Measurements from ENCODE around the gene TRIP10. TPM values are rescaled to one million over a fixed set of nuclear protein-coding genes. Genes with fewer than 3 reads are reported as not detected.
A peak's percentile ranks its signal among the peaks of the same experiment; 100 is the strongest.

TRIP10 gene
- total and polyA plus RNA-seq, 5 donors from 2014 or later, result 0.37 to 2.6 (median 0.44) TPM; not detected in 1

DNA sequence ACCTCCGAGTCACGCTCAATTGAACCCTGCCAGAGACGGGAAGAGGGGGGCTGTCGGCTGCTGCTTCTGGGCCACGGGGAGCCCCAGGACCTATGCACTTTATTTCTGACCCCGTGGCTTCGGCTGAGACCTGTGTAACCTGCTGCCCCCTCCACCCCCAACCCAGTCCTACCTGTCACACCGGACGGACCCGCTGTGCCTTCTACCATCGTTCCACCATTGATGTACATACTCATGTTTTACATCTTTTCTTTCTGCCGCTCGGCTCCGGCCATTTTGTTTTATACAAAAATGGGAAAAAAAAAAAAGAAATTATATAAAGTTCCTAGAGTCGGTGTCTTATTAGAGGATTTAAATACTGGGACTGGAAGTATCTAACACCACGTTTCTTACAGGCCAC lies 11.7 kb downstream of the TRIP10 start:
- Mint-ChIP-seq H3K4me1 (peaks cover 0 to 10% (median 6%) of the 10 kb centered on the region in 4 donors), H3K27me3 (no peaks in the 10 kb centered on the region), H3K4me3 (peak overlapping the region in 1 of 4 donors; percentile 11), H3K36me3 (peaks cover 23% of the 10 kb centered on the region), H3K9me3 (no peaks in the 10 kb centered on the region), H3K27ac (no peak overlapping the region)
- ATAC-seq (ENCODE audit: low read depth in 2 of 2) (no peak), DNase-seq (no peak)
- no peak overlapping the region for H3K27ac ChIP-seq (ENCODE audit: insufficient read depth, low read length, poor library complexity, severe bottlenecking)
- no peak overlapping the region for H3K4me3 ChIP-seq (ENCODE audit: low read depth, low read length)
- H3K36me3 ChIP-seq (ENCODE audit: control insufficient read depth, insufficient read depth, low read length), result peaks cover 24% of the 10 kb centered on the region
- peaks cover 11% of the 10 kb centered on the region for H3K4me1 ChIP-seq (ENCODE audit: control insufficient read depth, insufficient read depth, low read length, poor library complexity, severe bottlenecking)
- H3K27me3 ChIP-seq (ENCODE audit: control insufficient read depth, insufficient read depth, low read length), result no peaks in the 10 kb centered on the region
- no peaks in the 10 kb centered on the region for H3K9me3 ChIP-seq (ENCODE audit: control insufficient read depth in 2 of 2, low read length in 2 of 2)

DNA sequence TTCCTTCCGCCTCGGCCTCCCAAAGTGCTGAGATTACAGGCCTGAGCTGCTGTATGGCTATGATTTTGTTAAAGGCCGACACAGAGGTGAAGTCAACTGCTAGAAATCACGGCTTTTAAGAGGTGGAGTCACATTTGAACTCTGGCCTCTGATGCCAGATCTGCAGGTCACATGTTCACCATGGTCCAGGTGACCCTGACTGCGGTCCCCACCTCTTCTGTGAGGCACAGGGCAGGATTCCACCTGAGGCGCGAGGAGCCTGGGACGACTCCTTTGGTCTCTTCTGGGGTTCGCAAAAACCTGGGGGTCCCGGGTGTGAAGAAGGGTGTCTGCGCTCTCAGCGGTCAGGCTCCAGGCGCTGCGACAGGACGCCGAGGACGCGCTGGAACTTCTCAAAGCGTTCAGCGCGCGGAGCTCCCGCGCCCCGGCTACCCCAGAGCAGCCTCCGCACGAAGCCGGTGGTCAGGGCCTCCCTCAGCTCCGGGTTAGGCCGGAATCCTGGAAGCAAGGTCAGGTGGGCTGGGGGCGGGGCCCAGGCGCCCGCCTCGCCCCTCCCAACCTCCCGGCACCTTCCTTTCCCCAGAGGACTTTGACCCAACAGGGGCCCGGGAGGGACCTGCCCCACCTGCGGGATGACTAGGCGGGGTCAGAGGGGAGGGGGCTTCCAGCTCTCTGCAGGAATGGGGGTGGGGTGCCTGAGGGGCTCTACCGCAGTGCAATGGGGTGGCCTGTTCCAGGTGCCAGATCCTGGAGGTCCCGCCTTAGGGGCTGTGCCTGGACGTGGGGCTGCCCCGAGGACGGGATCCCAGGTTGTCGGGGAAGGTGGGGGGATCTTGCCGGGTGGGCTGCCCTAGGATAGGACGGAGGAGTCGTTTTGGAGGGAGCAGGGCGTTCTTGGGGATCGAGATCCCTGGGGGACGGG lies 13.0 kb downstream of the TRIP10 start:
- Mint-ChIP-seq H3K27ac (peak overlapping the region in 2 of 3 donors; percentile 36 to 86), H3K9me3 (no peaks in the 10 kb centered on the region), H3K4me3 (peak overlapping the region in 1 of 4 donors; percentile 82), H3K27me3 (no peaks in the 10 kb centered on the region), H3K36me3 (peaks cover 26% of the 10 kb centered on the region), H3K4me1 (peaks cover 0 to 13% (median 6%) of the 10 kb centered on the region in 4 donors)
- Histone ChIP-seq H3K27ac (ENCODE audit: insufficient read depth, low read length, poor library complexity, severe bottlenecking) (no peak overlapping the region), H3K36me3 (ENCODE audit: control insufficient read depth, insufficient read depth, low read length) (peaks cover 23% of the 10 kb centered on the region), H3K9me3 (ENCODE audit: control insufficient read depth in 2 of 2, low read length in 2 of 2) (no peaks in the 10 kb centered on the region), H3K4me3 (ENCODE audit: low read depth, low read length) (no peak overlapping the region), H3K27me3 (ENCODE audit: control insufficient read depth, insufficient read depth, low read length) (no peaks in the 10 kb centered on the region), H3K4me1 (ENCODE audit: control insufficient read depth, insufficient read depth, low read length, poor library complexity, severe bottlenecking) (peaks cover 11% of the 10 kb centered on the region)
- DNase-seq (no peak), ATAC-seq (ENCODE audit: low read depth in 2 of 2) (no peak)

DNA sequence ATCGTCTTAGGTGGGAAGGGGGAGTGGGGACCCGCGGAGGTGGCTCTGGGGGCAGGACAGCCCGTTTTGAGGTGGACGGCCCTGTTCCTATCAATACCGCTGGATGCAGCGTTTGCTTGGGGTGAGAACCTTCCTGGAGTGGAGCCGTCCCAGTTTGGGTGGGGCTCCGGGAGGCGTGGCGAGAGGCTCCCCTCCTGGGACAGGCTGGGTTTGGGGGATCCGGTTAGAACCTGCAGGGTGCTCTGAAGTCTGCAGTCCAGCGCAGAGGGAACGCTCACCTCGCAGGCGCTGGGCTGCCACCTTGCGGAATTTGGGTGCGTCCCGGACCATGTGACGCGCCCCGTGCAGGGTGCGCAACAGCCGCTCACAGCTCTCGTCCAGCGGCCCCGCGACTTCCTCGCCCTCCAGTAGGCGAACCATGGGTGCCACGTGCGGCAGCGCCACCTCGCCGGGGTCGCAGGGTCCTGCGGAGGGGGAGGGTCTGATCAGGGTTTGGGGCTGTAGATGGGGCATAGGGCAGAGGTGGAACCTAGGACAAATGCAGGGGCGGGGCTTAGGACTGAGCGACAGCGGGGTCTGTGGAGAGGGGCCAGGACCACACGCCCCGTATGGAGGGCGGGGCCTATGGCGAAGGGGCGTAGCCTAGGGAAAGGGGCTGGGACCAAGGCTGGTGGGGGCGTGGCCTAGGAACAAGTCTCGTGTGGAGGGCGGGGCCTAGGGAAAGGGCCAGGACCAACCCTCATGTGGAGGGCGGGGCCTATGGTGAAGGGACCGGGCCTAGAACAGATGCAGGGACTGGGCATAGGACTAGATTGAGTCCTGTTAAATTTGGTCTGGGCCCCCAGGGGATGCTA lies 13.9 kb downstream of the TRIP10 start:
- peak overlapping the region; percentile 48 for H3K27ac ChIP-seq (ENCODE audit: insufficient read depth, low read length, poor library complexity, severe bottlenecking)
- ATAC-seq (ENCODE audit: low read depth in 2 of 2) (peak; percentile 84), DNase-seq (peak; percentile 72 to 89 (median 77))
- peaks cover 11% of the 10 kb centered on the region for H3K4me1 ChIP-seq (ENCODE audit: control insufficient read depth, insufficient read depth, low read length, poor library complexity, severe bottlenecking)
- Mint-ChIP-seq H3K9me3 (no peaks in the 10 kb centered on the region), H3K36me3 (peaks cover 22% of the 10 kb centered on the region), H3K27ac (peak overlapping the region in 2 of 3 donors; percentile 86 to 89), H3K4me3 (peak overlapping the region; percentile 79 to 94 (median 82)), H3K27me3 (no peaks in the 10 kb centered on the region), H3K4me1 (peaks cover 0 to 13% (median 6%) of the 10 kb centered on the region in 4 donors)
- no peak overlapping the region for H3K4me3 ChIP-seq (ENCODE audit: low read depth, low read length)
- H3K36me3 ChIP-seq (ENCODE audit: control insufficient read depth, insufficient read depth, low read length), result peaks cover 21% of the 10 kb centered on the region
- no peaks in the 10 kb centered on the region for H3K9me3 ChIP-seq (ENCODE audit: control insufficient read depth in 2 of 2, low read length in 2 of 2)
- H3K27me3 ChIP-seq (ENCODE audit: control insufficient read depth, insufficient read depth, low read length), result no peaks in the 10 kb centered on the region

DNA sequence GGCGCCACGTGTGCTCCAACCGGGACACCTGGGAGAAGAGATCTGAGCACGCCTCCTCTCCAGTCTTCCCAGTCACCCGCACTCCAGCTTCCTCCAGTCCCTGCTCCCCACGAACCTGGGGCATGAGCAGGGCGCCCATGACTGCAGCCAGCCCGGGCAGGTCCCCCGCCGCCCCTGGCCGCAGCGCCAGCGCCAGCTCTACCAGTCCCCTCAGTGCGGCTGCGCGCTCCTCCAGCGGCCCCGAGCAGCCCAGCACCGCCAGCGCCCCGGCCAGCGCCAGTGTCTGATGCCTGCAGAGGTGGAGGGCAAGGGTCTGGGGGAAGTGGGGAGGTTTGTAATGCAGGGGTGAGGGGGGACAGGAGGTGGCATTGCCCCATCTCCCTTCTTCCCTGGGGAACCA lies 14.7 kb downstream of the TRIP10 start:
- H3K27ac ChIP-seq (ENCODE audit: insufficient read depth, low read length, poor library complexity, severe bottlenecking), result no peak overlapping the region
- DNase-seq (no peak), ATAC-seq (ENCODE audit: low read depth in 2 of 2) (no peak)
- H3K4me1 Mint-ChIP-seq, result peaks cover 0 to 13% (median 6%) of the 10 kb centered on the region in 4 donors
- H3K27me3 Mint-ChIP-seq, result no peaks in the 10 kb centered on the region
- H3K36me3 Mint-ChIP-seq, result peaks cover 26% of the 10 kb centered on the region
- H3K4me1 ChIP-seq (ENCODE audit: control insufficient read depth, insufficient read depth, low read length, poor library complexity, severe bottlenecking), result peaks cover 11% of the 10 kb centered on the region
- no peak overlapping the region for H3K4me3 ChIP-seq (ENCODE audit: low read depth, low read length)
- no peaks in the 10 kb centered on the region for H3K27me3 ChIP-seq (ENCODE audit: control insufficient read depth, insufficient read depth, low read length)
- no peaks in the 10 kb centered on the region for H3K9me3 ChIP-seq (ENCODE audit: control insufficient read depth in 2 of 2, low read length in 2 of 2)
- no peak overlapping the region for H3K4me3 Mint-ChIP-seq
- H3K27ac Mint-ChIP-seq, result no peak overlapping the region
- H3K36me3 ChIP-seq (ENCODE audit: control insufficient read depth, insufficient read depth, low read length), result peaks cover 25% of the 10 kb centered on the region
- H3K9me3 Mint-ChIP-seq, result no peaks in the 10 kb centered on the region

DNA sequence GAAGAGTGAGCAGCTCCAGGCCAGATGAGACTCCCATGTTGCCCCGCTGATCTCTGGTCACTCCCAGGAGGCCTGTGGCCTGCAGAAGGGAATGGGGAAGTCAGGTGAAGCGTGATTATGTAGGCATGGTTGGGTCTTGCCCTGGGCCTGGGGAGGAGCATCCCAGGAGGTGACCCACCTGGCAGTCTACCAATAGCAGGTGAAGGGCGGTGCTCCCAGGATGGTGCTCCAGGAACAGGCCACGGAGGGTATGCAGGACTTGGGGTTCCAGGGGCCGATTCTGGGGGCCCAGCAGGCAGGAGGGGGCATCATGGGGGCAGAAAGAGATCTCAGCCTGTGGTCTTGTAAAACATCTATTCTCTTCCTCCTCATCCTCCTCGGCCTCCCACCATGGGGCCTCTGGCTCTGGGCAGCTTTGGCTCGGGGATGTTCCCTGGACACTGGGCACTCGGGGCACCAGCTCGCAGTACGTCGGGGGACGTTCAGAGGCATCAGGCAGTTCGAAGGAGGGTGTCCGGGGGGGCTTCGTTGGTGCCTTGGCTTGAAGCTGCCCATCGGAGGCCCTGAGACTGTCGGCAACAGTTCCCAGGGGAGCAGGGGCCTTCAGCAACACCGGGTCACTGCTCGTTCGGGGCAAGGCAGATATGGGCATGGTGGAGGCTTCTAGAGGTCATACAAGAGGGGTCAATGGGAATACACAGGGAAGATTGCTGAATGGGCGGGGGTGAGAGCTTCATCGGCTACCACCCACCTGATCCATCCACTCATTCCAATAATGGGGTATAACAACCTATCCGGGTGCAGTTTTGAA lies 15.4 kb downstream of the TRIP10 start:
- Mint-ChIP-seq H3K27ac (no peak overlapping the region), H3K36me3 (peaks cover 24% of the 10 kb centered on the region), H3K4me1 (peaks cover 0 to 13% (median 6%) of the 10 kb centered on the region in 4 donors), H3K4me3 (no peak overlapping the region), H3K9me3 (no peaks in the 10 kb centered on the region), H3K27me3 (no peaks in the 10 kb centered on the region)
- Histone ChIP-seq H3K4me1 (ENCODE audit: control insufficient read depth, insufficient read depth, low read length, poor library complexity, severe bottlenecking) (peaks cover 11% of the 10 kb centered on the region), H3K27me3 (ENCODE audit: control insufficient read depth, insufficient read depth, low read length) (no peaks in the 10 kb centered on the region), H3K9me3 (ENCODE audit: control insufficient read depth in 2 of 2, low read length in 2 of 2) (no peaks in the 10 kb centered on the region), H3K27ac (ENCODE audit: insufficient read depth, low read length, poor library complexity, severe bottlenecking) (no peak overlapping the region), H3K4me3 (ENCODE audit: low read depth, low read length) (no peak overlapping the region), H3K36me3 (ENCODE audit: control insufficient read depth, insufficient read depth, low read length) (peaks cover 32% of the 10 kb centered on the region)
- no peak for ATAC-seq (ENCODE audit: low read depth in 2 of 2)
- no peak for DNase-seq

- ATAC-seq (ENCODE audit: low read depth in 2 of 2) (no peak), DNase-seq (no peak)
- Histone ChIP-seq H3K4me1 (ENCODE audit: control insufficient read depth, insufficient read depth, low read length, poor library complexity, severe bottlenecking) (peaks cover under 1% of the 10 kb centered on the region), H3K27me3 (ENCODE audit: control insufficient read depth, insufficient read depth, low read length) (no peaks in the 10 kb centered on the region), H3K4me3 (ENCODE audit: low read depth, low read length) (no peak overlapping the region), H3K36me3 (ENCODE audit: control insufficient read depth, insufficient read depth, low read length) (peaks cover 47% of the 10 kb centered on the region), H3K9me3 (ENCODE audit: control insufficient read depth in 2 of 2, low read length in 2 of 2) (no peaks in the 10 kb centered on the region), H3K27ac (ENCODE audit: insufficient read depth, low read length, poor library complexity, severe bottlenecking) (no peak overlapping the region)
- no peaks in the 10 kb centered on the region for H3K27me3 Mint-ChIP-seq
- peak overlapping the region in 1 of 3 donors; percentile 26 for H3K27ac Mint-ChIP-seq
- H3K4me1 Mint-ChIP-seq, result peaks cover 0 to 25% (median 3%) of the 10 kb centered on the region in 4 donors
- no peaks in the 10 kb centered on the region for H3K9me3 Mint-ChIP-seq
- H3K36me3 Mint-ChIP-seq, result peaks cover 9% of the 10 kb centered on the region
- no peak overlapping the region for H3K4me3 Mint-ChIP-seq
Observed at GRCh38 chr19:6760606-6761005, 21.1 kb downstream of the TRIP10 start.

DNA sequence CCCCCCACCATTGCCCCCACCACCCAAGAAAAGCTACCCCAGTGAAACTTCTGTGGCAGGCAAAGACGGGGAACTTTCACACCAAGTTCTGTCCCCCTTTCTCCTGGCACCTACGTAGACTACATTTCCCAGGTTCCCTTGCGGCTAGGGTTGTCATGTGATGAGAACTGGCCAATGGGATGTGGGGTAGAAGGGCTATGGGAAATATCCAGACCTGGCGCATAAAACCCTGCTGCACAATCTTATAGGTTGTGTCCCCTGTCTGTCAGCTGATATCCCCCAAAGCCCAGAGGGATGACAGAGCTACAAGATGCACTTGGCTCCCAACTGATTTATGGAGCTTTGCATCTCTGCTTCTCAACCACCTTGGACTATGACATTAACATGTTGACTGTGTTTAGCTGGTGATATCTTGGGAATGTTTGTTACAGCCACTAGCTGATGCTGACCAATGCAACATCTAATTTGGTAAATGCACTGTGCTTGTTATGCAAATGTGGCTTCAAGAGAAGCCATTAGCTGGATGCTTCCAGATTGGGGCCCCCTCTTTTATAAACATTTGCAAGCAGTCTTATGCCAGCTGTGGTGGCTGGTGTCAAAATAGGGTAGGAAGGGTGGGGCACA lies 21.7 kb downstream of the TRIP10 start:
- DNase-seq (peak in 1 of 3 donors; percentile 39), ATAC-seq (ENCODE audit: low read depth in 2 of 2) (no peak)
- H3K9me3 ChIP-seq (ENCODE audit: control insufficient read depth in 2 of 2, low read length in 2 of 2), result no peaks in the 10 kb centered on the region
- Mint-ChIP-seq H3K4me3 (no peak overlapping the region), H3K36me3 (peaks cover 9% of the 10 kb centered on the region), H3K27me3 (no peaks in the 10 kb centered on the region), H3K9me3 (no peaks in the 10 kb centered on the region), H3K27ac (peak overlapping the region in 1 of 3 donors; percentile 26), H3K4me1 (peaks cover 0 to 31% (median 5%) of the 10 kb centered on the region in 4 donors)
- peaks cover 6% of the 10 kb centered on the region for H3K4me1 ChIP-seq (ENCODE audit: control insufficient read depth, insufficient read depth, low read length, poor library complexity, severe bottlenecking)
- H3K27me3 ChIP-seq (ENCODE audit: control insufficient read depth, insufficient read depth, low read length), result no peaks in the 10 kb centered on the region
- no peak overlapping the region for H3K4me3 ChIP-seq (ENCODE audit: low read depth, low read length)
- no peak overlapping the region for H3K27ac ChIP-seq (ENCODE audit: insufficient read depth, low read length, poor library complexity, severe bottlenecking)
- peaks cover 47% of the 10 kb centered on the region for H3K36me3 ChIP-seq (ENCODE audit: control insufficient read depth, insufficient read depth, low read length)

All from CD4-positive, CD25-positive, alpha-beta regulatory T cell (primary cell).